HepG2 (cell line): ENCODE measurements around the gene EEF1AKMT3. TPM values are rescaled to one million over a fixed set of nuclear protein-coding genes. Genes with fewer than 3 reads are reported as not detected.
A peak's percentile ranks its signal among the peaks of the same experiment; 100 is the strongest.

Experiments used
- BCL6 ChIP-seq: IDR thresholded peaks from 2 replicates; pipeline ENCODE4 v1.6.1; 2016; ENCODE audit warnings: missing genetic modification reagents, missing compliant biosample characterization
- FOXJ3 ChIP-seq: sonication (generic); formaldehyde crosslinking; IDR thresholded peaks from 2 replicates; pipeline ENCODE4 v1.4.0; 2020; ENCODE audit warnings: missing genetic modification reagents, mild to moderate bottlenecking, borderline replicate concordance
- GLI4 ChIP-seq: sonication (generic); formaldehyde crosslinking; IDR thresholded peaks from 2 replicates; pipeline ENCODE4 v1.5.1; 2020; ENCODE audit warnings: missing genetic modification reagents, mild to moderate bottlenecking, moderate library complexity, borderline replicate concordance
- JDP2 ChIP-seq: sonication (generic); formaldehyde crosslinking; IDR thresholded peaks from 2 replicates; pipeline ENCODE4 v1.8.1; 2022; ENCODE audit warnings: missing genetic modification reagents, borderline replicate concordance
- MLLT10 ChIP-seq: sonication (generic); formaldehyde crosslinking; IDR thresholded peaks from 2 replicates; pipeline ENCODE4 v1.4.0; 2020; ENCODE audit warnings: missing genetic modification reagents
- NR2F1 ChIP-seq, 2 experiments: fragments of 450-650 bp in 1 of 2; formaldehyde crosslinking in 1 of 2; IDR thresholded peaks; 2 replicates each; pipeline versions ENCODE4 v1.5.0 to v1.6.1; 2016 to 2020; ENCODE audit warnings: mild to moderate bottlenecking in 1 of 2, missing compliant biosample characterization in 1 of 2, missing genetic modification reagents in 1 of 2, moderate library complexity in 1 of 2
- SOX13 ChIP-seq, 3 experiments: fragments of 450-650 bp in 1 of 3; sonication (generic) in 1 of 3; formaldehyde crosslinking in 1 of 3; IDR thresholded peaks in 2 of 3; conservative IDR thresholded peaks in 1 of 3; 2 replicates each; pipeline versions ENCODE4 v1.5.0 to v1.6.1; 2016 to 2020; ENCODE audit warnings: antibody characterized with exemption in 1 of 3, mild to moderate bottlenecking in 1 of 3, missing compliant biosample characterization in 1 of 3, missing genetic modification reagents in 1 of 3, moderate library complexity in 1 of 3
- SRSF1 ChIP-seq: fragments of 200-400 bp; formaldehyde crosslinking; optimal IDR thresholded peaks from 2 replicates; pipeline ENCODE3; 2017; ENCODE audit warnings: mild to moderate bottlenecking, low read depth, low read length, moderate library complexity
- TEAD2 ChIP-seq: sonication (generic); formaldehyde crosslinking; IDR thresholded peaks from 2 replicates; pipeline ENCODE4 v1.9.0; 2021; ENCODE audit warnings: missing genetic modification reagents
- TEAD3 ChIP-seq: optimal IDR thresholded peaks from 2 replicates; pipeline ENCODE3; 2016; ENCODE audit warnings: borderline replicate concordance
- ZNF33A ChIP-seq: sonication (generic); formaldehyde crosslinking; IDR thresholded peaks from 2 replicates; pipeline ENCODE4 v1.5.1; 2020; ENCODE audit warnings: missing genetic modification reagents, mild to moderate bottlenecking, moderate library complexity, borderline replicate concordance
- ZNF615 ChIP-seq: sonication (generic); formaldehyde crosslinking; IDR thresholded peaks from 2 replicates; pipeline ENCODE4 v1.5.0; 2020; ENCODE audit warnings: mild to moderate bottlenecking, missing genetic modification reagents, borderline replicate concordance
- polyA plus RNA-seq, 8 experiments: library from polyadenylated mRNA; depleted of rRNA in 3 of 8; stranded (reverse) in 7 of 8; unstranded in 1 of 8; fragments of >200 nt; fragmentation: Illumina TruSeq in 4 of 8; extraction: Trizol in 4 of 8; gene quantifications; 2 replicates each; pipeline versions ENCODE4 v1.2.1 to v1.2.3, GENCODE V29; 2011 to 2016; ENCODE audit warnings: low read depth in 4 of 8, missing spikeins in 1 of 8, mixed read lengths in 1 of 8; ENCODE audit not compliant: insufficient read depth in 1 of 8
- total RNA-seq, 5 experiments: library from RNA; depleted of rRNA; stranded (reverse); fragments of >200 nt; fragmentation: Illumina TruSeq; extraction: Trizol; gene quantifications; 2 replicates each; pipeline ENCODE4 v1.2.3, GENCODE V29; 2016; ENCODE audit warnings: low read depth in 1 of 5
- TF ChIP-seq, protein P1 (sequence below): sonication (generic); formaldehyde crosslinking; IDR thresholded peaks from 2 replicates; pipeline ENCODE4 v1.8.0; 2022; ENCODE audit warnings: mild to moderate bottlenecking, missing genetic modification reagents, moderate library complexity
- TF ChIP-seq, protein P2 (sequence below), 2 experiments: sonication (generic) in 1 of 2; formaldehyde crosslinking in 1 of 2; IDR thresholded peaks; 2 replicates each; pipeline versions ENCODE4 v1.5.1 to v1.6.1; 2011 to 2020; ENCODE audit warnings: borderline replicate concordance in 1 of 2, low read depth in 1 of 2, low read length in 1 of 2, mild to moderate bottlenecking in 1 of 2, missing genetic modification reagents in 1 of 2, moderate library complexity in 1 of 2
- TF ChIP-seq, protein P3 (sequence below): sonication (generic); formaldehyde crosslinking; IDR thresholded peaks from 2 replicates; pipeline ENCODE4 v1.5.1; 2020; ENCODE audit warnings: mild to moderate bottlenecking, missing genetic modification reagents
- TF ChIP-seq, protein P4 (sequence below): sonication (generic); formaldehyde crosslinking; conservative IDR thresholded peaks from 2 replicates; pipeline ENCODE4 v1.4.0; 2020; ENCODE audit warnings: missing genetic modification reagents

The EEF1AKMT3 gene
- total and polyA plus RNA-seq, 2 of the 13 experiments (the other 11 are each of a cell fraction or from before 2014, with no cell fraction given) = 4.7 to 11.4 TPM

DNA sequence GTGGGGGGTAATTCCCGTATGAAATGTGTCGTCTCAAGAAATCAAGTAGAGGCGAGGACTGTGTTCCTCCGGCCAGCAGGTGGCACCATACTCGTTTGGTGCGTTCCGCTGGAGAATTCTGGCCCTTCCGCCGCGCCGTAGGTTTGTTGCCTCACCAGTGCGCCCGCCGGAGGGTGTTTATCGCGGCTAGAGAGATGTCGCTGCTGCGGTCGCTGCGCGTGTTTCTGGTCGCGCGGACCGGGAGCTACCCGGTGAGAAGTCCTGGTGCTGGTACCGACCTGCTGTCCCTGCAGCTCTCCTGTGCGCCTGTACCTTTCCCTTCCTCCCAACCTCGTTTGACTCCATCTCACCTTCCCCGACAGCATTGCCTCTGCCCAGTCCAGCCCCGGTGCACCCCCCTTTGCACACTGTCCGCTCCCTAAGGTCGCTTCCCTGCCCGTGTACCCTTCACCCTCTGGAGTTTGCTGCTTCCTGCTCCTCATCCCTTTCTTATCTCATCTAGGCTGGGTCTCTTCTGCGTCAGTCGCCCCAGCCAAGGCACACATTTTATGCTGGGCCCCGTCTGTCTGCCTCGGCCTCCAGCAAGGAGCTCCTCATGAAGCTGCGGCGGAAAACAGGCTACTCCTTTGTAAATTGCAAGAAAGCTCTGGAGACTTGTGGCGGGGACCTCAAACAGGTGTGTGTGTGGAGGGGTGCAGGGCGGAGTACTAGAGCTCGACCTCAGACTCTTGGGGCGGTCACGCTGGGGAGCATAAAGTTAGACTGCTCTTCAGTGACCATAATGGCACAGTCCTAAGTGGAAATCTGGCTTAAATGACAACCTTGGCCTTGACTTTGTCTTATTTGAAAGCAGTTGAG lies 10.4 kb downstream of the EEF1AKMT3 start, which contains the start of gene TSFM (continued):
- TF ChIP-seq, protein P1, sequence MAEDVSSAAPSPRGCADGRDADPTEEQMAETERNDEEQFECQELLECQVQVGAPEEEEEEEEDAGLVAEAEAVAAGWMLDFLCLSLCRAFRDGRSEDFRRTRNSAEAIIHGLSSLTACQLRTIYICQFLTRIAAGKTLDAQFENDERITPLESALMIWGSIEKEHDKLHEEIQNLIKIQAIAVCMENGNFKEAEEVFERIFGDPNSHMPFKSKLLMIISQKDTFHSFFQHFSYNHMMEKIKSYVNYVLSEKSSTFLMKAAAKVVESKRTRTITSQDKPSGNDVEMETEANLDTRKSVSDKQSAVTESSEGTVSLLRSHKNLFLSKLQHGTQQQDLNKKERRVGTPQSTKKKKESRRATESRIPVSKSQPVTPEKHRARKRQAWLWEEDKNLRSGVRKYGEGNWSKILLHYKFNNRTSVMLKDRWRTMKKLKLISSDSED = no peak
- TF ChIP-seq TEAD2 (CRISPR knock-in tag) = no peak
- 0 out of 2 replicates have a peak, but pooled peaks have one; percentile 20 for TF ChIP-seq GLI4
- no peak for TF ChIP-seq MLLT10 (CRISPR knock-in tag)
- TF ChIP-seq FOXJ3 (CRISPR knock-in tag) = peak; percentile 81
- no peak for TF ChIP-seq NR2F1 (CRISPR knock-in tag; IDR thresholded peaks at IDR 0.05)
- TF ChIP-seq SOX13 (IDR thresholded peaks at IDR 0.05) = 0 out of 2 replicates have a peak, but pooled peaks have one; percentile 40
- peak in 1 of 2 experiments; percentile 70; a peak in 2 of 4 replicates for TF ChIP-seq SOX13 (CRISPR knock-in tag; conservative IDR thresholded peaks at IDR 0.05 in 1 of 2, IDR thresholded peaks at IDR 0.05 in 1 of 2)
- TF ChIP-seq JDP2 (CRISPR knock-in tag) = no peak
- TF ChIP-seq TEAD3 (CRISPR knock-in tag) = peak; percentile 90
- no peak for TF ChIP-seq SRSF1
- TF ChIP-seq BCL6 (CRISPR knock-in tag) = peak; percentile 68; the same call in 1 of the 2 replicates
- no peak for TF ChIP-seq ZNF33A (CRISPR knock-in tag)
- TF ChIP-seq, protein P2, sequence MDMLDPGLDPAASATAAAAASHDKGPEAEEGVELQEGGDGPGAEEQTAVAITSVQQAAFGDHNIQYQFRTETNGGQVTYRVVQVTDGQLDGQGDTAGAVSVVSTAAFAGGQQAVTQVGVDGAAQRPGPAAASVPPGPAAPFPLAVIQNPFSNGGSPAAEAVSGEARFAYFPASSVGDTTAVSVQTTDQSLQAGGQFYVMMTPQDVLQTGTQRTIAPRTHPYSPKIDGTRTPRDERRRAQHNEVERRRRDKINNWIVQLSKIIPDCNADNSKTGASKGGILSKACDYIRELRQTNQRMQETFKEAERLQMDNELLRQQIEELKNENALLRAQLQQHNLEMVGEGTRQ (IDR thresholded peaks at IDR 0.05; ENCODE audit: low read depth, low read length) = no peak
- TF ChIP-seq, protein P2 (CRISPR knock-in tag; IDR thresholded peaks at IDR 0.05; ENCODE audit: borderline replicate concordance) = no peak
- TF ChIP-seq, protein P3, sequence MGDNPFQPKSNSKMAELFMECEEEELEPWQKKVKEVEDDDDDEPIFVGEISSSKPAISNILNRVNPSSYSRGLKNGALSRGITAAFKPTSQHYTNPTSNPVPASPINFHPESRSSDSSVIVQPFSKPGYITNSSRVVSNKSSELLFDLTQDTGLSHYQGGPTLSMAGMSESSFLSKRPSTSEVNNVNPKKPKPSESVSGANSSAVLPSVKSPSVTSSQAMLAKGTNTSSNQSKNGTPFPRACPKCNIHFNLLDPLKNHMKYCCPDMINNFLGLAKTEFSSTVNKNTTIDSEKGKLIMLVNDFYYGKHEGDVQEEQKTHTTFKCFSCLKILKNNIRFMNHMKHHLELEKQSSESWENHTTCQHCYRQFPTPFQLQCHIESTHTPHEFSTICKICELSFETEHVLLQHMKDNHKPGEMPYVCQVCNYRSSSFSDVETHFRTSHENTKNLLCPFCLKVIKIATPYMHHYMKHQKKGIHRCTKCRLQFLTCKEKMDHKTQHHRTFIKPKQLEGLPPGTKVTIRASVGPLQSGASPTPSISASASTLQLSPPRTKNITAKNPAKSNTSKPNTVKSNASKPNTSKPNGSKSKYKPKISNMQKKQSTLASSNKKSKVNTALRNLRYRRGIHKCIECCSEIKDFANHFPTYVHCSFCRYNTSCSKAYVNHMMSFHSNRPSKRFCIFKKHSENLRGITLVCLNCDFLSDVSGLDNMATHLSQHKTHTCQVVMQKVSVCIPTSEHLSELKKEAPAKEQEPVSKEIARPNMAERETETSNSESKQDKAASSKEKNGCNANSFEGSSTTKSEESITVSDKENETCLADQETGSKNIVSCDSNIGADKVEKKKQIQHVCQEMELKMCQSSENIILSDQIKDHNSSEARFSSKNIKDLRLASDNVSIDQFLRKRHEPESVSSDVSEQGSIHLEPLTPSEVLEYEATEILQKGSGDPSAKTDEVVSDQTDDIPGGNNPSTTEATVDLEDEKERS = no peak
- peak; percentile 81; the same call in 1 of the 2 replicates for TF ChIP-seq ZNF615
- TF ChIP-seq, protein P4, sequence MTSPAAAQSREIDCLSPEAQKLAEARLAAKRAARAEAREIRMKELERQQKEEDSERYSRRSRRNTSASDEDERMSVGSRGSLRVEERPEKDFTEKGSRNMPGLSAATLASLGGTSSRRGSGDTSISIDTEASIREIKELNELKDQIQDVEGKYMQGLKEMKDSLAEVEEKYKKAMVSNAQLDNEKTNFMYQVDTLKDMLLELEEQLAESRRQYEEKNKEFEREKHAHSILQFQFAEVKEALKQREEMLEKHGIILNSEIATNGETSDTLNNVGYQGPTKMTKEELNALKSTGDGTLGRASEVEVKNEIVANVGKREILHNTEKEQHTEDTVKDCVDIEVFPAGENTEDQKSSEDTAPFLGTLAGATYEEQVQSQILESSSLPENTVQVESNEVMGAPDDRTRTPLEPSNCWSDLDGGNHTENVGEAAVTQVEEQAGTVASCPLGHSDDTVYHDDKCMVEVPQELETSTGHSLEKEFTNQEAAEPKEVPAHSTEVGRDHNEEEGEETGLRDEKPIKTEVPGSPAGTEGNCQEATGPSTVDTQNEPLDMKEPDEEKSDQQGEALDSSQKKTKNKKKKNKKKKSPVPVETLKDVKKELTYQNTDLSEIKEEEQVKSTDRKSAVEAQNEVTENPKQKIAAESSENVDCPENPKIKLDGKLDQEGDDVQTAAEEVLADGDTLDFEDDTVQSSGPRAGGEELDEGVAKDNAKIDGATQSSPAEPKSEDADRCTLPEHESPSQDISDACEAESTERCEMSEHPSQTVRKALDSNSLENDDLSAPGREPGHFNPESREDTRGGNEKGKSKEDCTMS (CRISPR knock-in tag) = no peak
